Superior temporal gyrus (tissue), 1 donor: ENCODE measurements around the gene HMX1.

Source experiments
- DNase-seq: peaks from one replicate; pipeline ENCODE4 v3.0.0-alpha.2; 2016; ENCODE audit errors: extremely low spot score

Gene HMX1

DNA sequence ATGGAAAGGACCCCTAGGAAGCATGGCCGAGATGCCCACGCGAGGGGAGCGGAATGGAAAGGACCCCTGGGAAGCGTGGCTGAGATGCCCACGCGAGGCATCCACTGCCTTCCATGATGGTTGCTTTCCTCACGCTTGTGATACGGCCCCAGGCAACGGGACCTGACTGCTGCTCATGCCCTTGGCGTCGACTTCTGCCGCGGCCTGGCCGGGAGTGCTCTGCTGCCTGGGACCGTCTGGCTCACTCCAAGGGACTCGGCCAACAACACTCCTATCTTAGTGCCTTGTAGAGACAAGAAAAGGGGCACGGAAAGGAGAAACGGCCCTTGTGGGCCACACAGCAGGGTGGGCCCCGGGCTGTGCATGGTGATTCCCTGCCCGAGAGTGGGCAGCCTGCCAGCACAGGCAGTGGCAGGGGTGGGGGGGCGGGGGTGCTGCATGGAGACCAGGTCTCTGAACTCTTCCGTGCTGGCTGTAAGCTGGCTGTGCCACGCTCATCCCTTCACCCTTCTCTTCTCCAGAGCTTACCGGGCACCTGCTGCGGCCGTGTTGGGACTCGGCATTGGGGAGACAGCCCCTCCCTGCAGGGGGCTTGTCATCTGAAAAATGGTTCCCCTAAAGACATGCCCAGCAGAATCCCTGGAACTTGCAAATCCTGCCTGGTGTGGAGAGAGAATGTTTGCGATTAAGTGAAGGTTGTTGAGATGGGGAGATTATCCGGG is 38.6 kb upstream of the HMX1 start:
- DNase-seq, result no peak

DNA sequence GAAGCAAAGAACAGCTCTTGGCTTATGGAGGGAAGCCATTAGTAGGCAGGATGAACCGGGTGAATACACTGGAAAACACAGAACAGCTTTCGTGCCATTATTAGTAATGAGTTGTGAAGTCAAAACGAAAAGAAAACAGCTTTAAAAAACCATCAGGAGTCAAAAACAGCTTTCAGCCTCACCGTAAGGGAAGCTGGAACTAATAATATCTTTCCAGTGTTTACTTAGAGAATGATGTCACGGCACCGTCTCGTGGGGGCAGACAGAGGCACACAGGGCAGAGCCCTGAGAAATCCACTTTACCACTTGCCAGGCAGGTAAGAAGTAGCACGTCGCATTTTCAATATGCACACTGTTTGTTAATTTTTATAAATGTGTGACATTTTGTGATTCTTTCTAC is 37.9 kb upstream of the HMX1 start:
- no peak for DNase-seq

DNA sequence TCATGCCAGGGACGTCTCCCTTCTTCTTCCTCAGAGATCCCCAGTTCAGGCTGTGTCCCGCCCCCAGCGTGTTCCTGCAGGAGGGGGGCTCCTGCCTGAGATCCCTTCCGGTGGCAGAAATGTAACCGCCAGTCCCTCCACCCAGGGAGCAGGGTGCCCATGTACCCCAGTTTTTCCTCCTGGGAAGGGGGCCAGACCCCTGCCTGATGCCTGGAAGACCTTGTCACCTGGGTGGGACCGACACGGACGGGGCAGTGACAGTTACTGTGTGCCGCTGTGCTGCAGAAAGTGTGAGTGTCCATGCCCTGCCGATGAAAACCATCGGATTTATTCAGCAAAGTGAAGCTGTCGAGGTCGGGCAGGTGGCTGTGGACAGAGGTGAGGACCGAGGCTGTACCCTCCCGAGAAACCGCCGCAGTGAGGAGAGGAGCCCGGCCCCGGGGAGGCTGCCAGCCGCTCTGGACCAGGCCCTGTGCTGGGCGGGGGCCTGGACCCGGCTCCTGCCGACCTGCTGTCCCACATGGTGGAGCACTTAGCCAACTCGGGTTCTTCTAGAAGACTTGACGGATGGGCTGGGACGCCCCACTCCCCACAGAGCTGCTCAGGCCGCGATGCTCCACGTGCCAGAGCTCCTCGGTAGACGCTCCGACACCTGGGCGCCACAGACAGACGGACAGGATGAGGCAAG is 36.7 kb upstream of the HMX1 start:
- no peak for DNase-seq

DNA sequence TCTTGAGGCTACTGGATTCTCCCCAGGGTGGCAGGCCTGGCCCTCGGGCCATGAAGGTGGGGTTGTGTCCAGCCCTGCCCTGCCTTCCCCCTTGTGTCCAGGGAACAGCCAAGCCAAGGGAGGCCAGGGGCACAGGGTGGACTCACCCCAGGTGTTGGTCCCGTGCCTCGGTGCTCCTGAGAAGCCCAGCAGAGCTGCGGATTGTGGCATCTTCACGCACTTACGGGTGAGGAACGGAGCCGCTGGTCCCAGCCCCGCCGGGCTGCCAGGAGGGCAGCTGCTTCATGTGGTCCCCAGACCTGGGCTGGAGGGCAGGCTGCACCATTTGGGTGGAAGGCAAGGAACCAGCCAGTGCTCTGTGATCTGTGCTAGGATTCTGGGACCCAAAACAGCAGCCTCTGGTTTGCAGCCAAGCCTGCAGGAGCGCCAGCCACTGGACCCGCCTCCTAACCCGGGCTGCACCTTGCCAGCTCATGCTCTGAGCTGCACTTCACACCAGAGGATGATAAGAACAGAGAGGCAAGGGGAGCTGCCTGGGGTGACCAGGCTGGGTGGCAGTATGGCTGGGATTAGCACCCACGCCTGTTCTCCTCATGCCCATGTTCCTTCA is 36.1 kb upstream of the HMX1 start:
- no peak for DNase-seq

DNA sequence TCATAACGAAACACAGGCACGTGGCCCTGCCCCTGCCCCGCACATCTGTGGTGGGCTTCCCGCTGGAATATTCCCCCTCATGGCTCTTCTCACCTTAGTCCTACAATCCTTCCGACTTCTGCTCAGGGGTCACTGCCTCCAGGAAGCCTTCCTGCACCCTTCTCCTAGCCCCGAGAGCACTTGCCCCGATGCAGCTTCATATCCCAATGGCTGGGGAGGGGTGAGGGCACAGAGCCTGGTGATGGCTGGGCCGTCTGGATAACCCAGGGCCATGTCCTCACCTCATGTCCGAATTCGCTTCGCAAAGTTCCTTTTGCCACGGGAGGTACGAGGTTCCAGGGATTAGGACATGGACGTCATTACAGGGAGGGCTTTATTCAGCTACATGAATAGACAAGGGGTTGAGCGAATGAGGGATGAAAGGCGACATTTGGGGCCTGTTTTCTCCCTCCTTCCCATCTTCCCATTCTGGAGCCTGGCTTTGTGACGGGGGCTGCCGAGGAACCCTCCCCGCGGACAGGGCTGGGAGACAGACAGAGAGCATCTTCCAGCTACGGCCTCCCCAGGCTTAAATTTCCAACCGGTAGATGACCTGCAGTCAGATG is 35.5 kb upstream of the HMX1 start:
- DNase-seq, result no peak

DNA sequence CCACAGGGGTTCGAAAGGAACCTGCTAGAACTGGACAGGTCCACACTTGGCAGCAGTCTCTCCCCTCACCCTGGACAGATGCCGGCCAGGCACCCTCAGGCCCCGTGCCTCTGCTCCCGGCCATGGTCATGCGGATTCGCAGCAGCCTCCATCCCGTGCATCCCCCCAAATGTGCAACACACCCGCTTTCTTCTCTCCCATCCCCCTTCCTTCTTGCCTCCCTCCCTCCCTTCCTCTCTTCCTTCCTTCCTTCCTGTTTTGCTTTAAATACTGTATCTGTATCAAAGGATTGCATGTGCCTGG is 35.0 kb upstream of the HMX1 start:
- DNase-seq, result no peak

DNA sequence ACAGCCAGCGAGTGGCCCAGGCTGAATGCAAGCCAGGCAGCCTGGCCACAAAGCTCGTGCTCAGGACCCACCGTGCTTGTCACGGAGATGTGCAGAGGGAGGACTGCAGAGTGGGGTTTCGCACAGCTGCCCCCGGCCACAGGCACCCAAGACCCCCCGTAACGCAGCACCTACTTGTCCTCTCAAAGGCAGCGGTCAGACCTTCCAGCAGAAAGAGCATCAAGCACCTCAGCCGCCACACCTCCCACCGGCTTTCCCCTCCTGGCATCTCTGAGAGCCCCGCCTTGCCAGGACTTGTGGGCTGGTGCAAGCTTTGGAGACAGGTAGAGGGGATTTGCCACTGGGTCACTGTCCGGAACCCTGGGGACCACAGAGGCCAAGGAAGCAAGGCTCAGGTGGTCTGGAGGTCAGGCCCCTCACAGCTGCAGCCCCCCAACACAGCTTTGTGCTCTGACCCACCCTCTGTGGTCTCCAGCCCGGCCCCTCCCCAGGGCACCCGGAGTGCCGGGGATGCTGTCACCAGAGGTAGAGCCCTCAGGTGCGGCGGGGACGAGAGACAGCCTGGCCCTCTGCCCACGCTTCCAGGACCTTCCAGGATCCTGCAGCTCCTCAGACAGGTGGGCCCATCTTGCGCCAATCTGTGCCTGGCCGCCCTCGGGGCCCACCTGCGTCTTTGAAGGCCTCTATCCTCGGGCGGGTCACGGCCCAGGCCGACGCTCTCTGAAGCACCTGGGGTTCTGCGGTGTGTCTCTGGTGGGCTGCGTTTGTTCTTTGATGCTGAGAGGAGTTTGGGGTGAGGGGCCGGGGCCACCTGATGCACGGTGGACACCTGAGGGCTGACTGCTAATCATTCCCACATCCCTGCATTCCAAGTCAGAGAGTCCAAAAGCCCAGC is 34.4 kb upstream of the HMX1 start:
- no peak for DNase-seq

DNA sequence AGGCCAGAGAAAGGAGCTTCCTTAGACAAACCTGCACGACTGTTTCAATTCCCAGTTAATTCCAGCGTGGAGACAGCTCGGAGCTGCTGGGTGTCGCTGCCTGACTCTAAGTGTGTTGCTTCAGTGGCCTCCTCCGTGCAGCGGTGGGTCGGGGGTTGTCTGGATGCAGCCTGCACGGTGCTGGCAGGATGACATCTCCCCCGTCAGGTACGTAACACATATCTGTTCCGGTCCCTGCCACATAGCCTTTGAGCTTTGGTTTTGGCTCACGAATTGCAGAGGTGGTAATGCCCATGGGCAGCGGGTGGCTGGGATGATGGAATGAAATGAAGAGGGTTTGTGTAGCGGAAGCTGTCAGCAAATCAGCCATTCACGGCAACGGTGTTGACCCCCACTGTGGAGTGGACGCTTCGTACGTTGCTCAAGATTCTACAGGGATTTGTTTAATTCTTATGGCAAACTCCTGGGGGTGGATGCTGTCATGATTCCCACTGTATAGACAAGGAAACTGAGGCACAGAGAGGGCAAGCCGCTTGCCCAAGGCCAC is 33.7 kb upstream of the HMX1 start:
- DNase-seq, result no peak

DNA sequence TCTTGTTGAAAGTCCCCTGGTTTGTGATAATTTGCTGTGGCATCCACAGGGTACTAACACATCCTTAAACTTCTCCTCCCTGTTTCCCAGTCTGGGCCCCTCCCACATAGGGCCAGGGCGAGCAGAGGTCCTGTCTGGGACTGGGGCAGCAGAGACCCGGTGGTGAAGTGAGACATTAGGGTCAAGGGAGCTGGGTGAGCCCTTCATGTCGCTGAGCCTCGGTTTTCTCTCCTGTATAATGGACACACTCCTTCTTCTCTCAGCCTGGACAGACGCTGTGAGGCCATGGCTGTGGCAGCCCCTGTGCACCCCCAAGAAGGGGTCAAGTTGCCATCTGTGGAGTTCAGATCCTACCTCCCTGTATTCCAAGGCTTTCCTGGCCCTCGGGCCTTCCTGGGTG is 33.0 kb upstream of the HMX1 start:
- no peak for DNase-seq

DNA sequence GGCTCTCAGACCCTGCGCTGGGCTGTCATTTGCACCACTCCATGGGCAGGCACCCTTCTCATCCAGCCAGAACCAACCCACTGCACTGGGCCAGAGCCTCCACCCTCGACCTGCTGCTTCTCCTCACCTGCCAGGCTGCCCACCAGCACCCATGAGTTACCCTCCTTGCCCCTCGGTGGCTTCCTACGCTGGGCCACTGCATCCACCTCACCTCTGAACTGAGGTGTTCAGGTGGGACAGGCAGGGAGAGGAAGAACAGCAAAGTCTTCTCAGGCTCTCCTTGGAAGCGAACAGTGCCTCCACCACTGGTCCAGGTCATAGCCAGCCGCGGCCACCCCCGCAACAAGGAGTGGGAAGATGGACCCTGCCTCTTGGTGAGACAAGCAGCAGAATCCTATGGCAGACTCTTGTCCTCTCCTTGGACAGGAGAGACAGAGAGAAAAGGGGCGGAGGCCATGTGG is 32.4 kb upstream of the HMX1 start:
- DNase-seq, result no peak

DNA sequence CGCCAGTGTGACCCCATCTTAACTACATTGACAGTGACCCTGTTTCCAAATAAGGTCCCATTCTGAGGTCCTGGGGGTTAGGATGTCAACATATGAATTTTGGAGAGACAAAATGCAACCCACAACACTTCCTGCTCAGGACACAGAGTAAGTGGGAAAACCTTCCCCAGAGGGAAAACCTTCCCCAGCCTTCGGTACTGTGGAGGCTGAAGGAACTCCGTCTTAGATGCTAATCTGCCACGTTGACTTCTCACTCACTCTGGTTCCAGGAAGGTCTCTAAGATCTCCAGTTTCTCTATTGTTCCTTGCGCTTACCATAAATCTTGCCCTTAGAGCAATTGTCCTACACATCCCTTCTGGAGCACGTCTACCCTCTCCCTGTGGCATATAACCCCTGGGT is 29.7 kb upstream of the HMX1 start:
- DNase-seq, result no peak

DNA sequence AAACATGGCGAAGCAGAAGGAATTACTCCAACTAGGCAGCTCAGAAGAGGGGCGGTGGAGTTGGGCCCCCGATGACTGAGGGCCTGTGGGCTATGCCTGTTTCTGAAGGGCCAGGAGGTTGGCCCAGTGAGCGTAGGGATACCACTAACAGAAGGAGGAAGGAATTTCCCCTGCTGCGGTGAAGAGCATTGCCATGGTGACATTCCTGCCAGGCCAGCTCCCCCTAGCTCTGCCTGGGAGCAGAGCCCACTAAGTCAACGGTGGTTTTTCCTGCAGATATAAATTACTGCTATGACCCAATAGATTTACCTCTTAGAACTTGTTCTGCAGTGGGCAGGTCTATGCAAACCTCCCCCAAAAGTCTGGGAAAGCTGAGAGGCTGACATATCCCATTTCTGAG is 28.9 kb upstream of the HMX1 start:
- no peak for DNase-seq

DNA sequence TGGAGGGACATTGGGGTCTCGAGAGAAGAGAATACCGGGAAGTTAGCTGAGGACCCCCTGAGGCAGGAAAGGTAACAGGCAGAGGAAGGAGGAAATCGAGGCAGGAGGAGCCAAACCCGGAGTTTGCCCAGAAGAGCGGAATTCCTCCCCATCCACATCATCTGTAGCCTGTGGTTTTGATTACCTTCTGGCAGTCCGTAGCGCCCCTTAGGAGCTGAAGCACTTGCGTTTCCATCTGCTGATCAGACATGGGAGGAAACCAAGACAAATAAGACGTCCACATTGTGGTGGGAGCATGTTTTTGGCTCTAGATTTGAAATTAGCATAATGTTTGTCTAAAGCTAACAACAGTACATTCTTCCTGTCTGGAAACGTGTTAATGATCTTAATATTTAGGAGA is 26.8 kb upstream of the HMX1 start:
- DNase-seq, result no peak

DNA sequence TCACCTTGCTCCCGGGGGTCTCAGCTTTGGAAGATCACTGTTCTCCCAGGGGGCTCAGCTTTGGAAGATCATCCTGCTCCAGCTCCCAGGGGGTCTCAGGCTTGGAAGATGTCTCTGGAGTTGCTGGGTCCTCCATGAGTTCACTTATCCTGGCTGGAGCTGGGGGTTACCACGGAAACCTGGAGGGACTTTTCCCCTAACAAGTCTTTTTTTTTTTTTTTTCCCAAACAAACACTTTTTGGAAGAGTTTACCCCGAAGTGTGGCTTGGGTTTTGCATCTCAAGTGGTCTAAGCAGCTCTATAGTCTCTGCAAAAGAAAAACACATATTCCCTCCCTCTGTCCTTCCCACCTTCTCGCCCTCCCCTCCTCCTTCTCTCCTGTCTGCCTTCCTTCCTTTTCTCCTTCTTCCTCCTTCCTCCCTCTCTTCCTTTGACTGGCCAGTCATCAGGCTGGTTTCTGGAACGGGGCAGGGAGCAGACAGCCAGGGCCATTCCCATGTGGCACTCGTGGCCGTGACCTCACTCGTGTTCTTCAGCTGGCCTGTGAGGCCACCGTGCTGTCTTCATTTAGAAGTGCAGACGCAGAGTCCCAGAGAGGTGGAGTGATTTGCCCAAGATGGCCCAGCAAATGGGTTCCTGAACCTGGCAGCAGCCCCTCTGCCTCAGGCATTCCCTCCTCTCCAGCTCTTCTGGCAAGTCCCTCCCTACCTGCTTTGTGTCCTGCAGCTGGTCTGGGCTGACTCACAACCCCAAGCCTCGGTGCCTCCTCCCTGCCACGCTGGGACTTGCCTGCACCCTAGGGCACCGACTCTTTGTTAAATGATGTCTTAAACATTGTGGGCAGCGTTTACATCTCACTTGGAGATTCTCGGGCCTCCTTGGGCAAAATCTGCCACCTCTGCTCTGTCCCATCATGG is 25.9 kb upstream of the HMX1 start:
- no peak for DNase-seq

DNA sequence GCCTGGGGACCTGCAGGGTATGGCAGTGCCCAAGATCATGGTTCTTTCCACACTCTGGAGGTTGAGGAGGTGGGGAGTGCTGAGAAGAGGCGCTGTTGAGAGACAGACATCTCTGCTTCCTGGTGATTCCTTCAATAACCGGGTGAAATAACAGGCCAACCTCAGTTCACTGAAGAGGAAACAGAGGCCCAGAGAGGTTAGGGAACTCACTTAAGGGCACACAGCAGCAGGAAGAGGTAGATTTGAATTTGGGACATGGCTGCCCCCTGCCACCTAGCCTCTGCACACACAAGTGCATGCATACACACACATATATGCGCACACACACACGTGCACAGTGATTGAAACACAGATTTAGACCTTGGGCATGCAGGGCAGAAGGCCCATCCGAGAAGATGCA is 24.9 kb upstream of the HMX1 start:
- DNase-seq, result no peak

DNA sequence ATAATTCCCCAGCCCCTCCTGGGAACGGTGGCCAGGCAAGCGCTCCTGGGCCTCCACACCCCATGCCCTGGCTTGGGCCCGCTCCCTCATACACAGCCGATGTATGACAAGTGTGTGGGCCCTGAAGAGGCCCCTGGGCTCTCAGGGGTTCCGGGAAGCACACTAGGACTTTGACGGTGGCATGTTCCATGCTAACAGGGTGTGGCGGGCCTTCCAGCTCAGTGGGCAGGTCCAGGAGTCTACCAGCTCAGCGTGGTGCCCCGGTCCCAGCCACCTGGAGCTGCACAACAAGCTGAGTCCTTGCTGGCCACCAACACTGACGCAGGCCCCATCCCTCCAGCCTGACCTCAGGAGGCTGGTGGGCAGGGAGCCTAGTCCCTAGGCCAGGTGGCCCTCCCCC is 24.4 kb upstream of the HMX1 start:
- no peak for DNase-seq

DNA sequence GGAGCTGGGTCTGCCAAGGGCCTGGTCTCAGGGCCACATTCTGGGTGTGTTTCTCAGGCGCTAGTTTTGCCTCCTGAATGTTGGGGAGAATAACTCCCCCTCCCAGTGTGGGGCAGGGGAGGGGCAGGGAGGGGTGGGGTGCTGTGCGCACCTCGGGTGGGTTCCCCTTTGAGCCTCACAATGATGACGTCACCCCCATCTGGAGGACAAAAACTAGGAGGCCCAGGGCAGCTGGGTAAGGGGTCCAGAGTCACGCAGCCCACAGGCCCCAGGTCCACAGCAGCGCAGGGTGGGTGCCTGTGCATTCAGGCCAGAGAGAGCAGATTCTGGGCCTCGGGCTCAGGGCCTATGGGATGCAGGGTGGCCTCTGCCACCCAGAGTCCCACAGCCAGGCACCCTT is 23.7 kb upstream of the HMX1 start:
- no peak for DNase-seq

DNA sequence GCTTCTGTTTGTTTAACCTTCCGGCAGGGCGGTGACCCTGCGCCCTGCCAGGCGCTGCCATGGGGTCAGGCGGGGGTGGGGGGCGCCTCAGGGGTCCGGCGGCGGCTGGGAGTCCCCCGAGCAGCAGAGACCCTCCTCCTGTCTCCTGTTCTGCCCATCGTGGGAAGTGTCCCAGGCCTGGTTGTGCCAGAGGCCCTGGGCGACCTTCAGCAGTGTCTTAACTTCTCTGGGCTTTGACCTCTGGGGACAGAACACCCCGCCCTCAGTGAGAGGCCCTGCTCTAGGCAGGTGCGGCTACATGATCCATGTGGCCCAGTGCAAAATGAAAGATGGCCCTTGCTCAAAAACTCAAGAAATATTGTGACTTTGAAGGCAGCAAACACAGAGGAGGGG is 22.8 kb upstream of the HMX1 start:
- no peak for DNase-seq

DNA sequence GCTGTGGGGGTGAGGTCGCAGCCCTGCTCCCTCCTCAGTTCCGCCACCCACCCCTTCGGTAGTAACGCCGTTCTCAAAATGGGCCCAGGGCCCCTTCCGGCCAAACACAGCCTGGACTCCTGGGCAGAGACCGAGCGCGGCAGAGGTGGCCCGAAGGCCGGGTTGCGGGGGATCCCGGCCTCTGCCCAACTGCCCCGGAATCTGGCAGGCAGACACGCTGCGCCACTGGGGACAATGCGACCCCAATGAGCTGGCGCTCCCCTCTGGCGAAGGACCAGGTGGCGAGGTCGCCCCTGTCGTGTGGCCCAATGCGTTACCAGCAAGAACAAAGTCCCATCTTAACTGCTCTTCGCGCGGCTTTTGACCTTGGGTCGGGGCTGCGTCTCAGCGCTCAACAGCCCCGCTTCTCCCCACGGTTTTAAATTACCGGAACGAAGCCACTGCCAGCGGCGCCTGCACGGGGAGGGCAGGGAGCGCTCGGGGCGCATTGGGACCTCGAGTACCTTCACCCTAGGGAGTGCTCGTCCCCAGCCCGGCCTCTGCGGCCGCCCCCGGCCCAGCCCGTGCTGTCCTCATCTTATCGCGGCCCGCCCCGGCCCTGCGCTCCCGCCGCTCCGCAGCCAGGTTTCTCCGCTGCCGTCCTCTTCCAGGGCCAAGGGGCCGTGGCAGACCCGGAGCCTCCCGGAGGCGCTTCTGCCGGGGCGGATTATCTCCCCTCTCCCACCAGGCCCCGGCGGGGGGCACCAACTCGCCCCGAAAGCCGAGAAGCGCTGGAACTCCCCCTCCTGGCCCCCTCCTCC is 22.2 kb upstream of the HMX1 start:
- DNase-seq, result no peak

DNA sequence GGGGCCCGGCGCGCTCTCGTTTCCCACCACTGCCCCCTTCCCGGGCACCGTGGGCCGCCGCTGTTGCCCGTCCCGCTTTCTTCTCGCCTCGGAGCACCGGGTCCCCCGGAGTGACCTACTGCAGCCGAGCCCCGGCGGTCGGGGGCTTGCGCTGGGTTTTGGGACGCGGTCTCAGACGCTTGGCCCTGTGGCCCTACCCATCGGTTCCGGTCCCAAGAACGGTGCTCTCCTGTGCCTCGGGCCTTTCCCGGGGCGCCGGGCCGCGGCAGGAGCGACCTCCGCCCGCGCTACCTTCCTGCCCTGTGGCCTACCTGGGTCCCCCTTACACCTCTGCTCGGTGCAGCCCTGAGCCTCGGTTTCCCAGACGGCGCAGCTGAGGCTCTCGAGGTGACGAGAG is 21.6 kb upstream of the HMX1 start:
- no peak for DNase-seq
